HG02642 (cell line): Measurements from ENCODE around the gene ADAMTSL1.

Source experiments
- ATAC-seq: cut with Tn5 transposase; IDR thresholded peaks from one replicate; pipeline ENCODE4 v1.9.1; 2021; ENCODE audit warnings: mild to moderate bottlenecking; ENCODE audit not compliant: unreplicated experiment, poor library complexity

ADAMTSL1 gene

GRCh38 chr9:18942801-18943200 lies 468.8 kb downstream of the ADAMTSL1 start:
- ATAC-seq = no peak

DNA sequence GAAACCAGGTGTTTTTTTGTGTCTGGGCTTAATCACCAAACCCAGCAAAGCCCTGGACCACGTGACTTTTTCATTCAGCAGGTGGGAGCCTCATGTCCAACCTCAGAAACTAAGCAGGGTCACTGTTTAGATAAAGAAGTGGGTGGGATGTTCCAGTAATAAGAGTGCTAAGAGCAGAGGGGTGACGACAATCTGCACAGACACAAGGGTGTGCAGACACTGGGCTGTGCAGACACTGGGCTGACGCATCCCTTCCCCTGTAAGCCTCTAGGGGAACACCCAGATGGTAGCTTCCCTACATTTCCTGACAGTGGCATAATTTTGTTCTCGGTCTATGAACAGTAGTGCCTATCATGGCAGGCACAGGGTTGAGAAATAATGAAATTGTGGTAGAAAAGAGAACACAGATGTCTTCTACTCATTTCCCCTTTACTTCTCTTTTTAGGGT lies 474.0 kb downstream of the ADAMTSL1 start:
- no peak for ATAC-seq

GRCh38 chr9:18951936-18952335 lies 478.0 kb downstream of the ADAMTSL1 start:
- ATAC-seq = no peak

GRCh38 chr9:18955626-18956025 lies 481.7 kb downstream of the ADAMTSL1 start:
- ATAC-seq = no peak
